GM10248 (cell line): ENCODE measurements around the gene RAG1.

ENCODE experiments used
- CTCF ChIA-PET: fragments of 300-600 bp; sonication (Branson Sonifier 250); formaldehyde crosslinking; extraction: SDS; loops from one replicate; lab custom pipeline; 2021; ENCODE audit warnings: antibody characterized with exemption; lab: Yijun Ruan, JAX
- POLR2A ChIA-PET: fragments of 350-650 bp; sonication (Branson Sonifier 250); formaldehyde crosslinking; extraction: SDS; loops from one replicate; lab custom pipeline; 2020; ENCODE audit warnings: antibody characterized with exemption; lab: Yijun Ruan, JAX
- DNase-seq: peaks from one replicate; pipeline ENCODE4 v3.0.0; 2012; ENCODE audit errors: extremely low spot score
- TF ChIP-seq, protein P1 (sequence below): IDR thresholded peaks from 2 replicates; pipeline ENCODE4 v1.5.1; 2012; ENCODE audit warnings: mild to moderate bottlenecking, low read depth; ENCODE audit errors: extremely low read depth, missing control alignments, control extremely low read depth

RAG1 gene

GRCh38 chr11:36594316-36594989 lies 26.6 kb downstream of the RAG1 start, which contains the start of gene IFTAP:
TSS of gene IFTAP (plus strand) at chr11:36594502. CDS start at chr11:36610104, 15,602 bp downstream.
- ChIA-PET CTCF (no interaction called here), POLR2A (no interaction called here)
- TF ChIP-seq, protein P1, sequence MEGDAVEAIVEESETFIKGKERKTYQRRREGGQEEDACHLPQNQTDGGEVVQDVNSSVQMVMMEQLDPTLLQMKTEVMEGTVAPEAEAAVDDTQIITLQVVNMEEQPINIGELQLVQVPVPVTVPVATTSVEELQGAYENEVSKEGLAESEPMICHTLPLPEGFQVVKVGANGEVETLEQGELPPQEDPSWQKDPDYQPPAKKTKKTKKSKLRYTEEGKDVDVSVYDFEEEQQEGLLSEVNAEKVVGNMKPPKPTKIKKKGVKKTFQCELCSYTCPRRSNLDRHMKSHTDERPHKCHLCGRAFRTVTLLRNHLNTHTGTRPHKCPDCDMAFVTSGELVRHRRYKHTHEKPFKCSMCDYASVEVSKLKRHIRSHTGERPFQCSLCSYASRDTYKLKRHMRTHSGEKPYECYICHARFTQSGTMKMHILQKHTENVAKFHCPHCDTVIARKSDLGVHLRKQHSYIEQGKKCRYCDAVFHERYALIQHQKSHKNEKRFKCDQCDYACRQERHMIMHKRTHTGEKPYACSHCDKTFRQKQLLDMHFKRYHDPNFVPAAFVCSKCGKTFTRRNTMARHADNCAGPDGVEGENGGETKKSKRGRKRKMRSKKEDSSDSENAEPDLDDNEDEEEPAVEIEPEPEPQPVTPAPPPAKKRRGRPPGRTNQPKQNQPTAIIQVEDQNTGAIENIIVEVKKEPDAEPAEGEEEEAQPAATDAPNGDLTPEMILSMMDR = no peak
- DNase-seq = peak; percentile 23

GRCh38 chr11:36596880-36597279 lies 29.1 kb downstream of the RAG1 start:
- POLR2A ChIA-PET = no interaction called here
- TF ChIP-seq, protein P1 = no peak
- CTCF ChIA-PET = no interaction called here
- DNase-seq = no peak

DNA sequence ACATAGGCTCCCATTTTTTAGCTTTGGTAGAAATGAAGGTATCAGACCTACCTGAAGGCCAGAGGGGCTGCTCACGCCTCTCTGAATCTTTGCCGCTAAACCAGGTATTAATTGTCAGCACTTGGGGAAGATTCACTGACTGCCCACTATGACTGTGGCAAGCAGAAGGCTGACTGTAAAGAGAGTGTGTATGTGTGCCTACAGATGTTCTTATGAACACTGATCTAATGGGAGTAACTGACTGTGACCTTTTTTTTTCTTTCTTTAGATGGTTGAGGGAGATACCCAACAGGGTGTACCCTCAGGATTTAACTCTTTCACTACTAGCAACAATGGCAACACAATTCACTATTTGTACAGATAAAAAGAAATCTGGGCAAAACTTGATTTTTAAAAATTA lies 30.2 kb downstream of the RAG1 start, which contains the start of gene RAG2:
Gene RAG2, minus strand, starts transcription at position 186 of the 400 bp plus-strand sequence. CDS start 4,068 bp downstream, outside the sequence.
- CTCF ChIA-PET = no interaction called here
- no peak for DNase-seq
- POLR2A ChIA-PET = no interaction called here

GRCh38 chr11:36600180-36600579 lies 32.4 kb downstream of the RAG1 start:
- POLR2A ChIA-PET = no interaction called here

More for the DNA sequence above, 30.2 kb downstream of the RAG1 start, which contains the start of gene RAG2:
- TF ChIP-seq, protein P1 = no peak

GRCh38 chr11:36601155-36601554 lies 33.3 kb downstream of the RAG1 start:
- ChIA-PET POLR2A (no interaction called here), CTCF (interaction anchor here (1.0 kb wide), 1 partner anchor 10 kb away, joined by 3 read pairs; no protein-coding TSS in a partner anchor)
- DNase-seq = no peak
- TF ChIP-seq, protein P1 = no peak

More at GRCh38 chr11:36600180-36600579, 32.4 kb downstream of the RAG1 start:
- CTCF ChIA-PET = no interaction called here
- TF ChIP-seq, protein P1 = no peak
- DNase-seq = no peak

DNA sequence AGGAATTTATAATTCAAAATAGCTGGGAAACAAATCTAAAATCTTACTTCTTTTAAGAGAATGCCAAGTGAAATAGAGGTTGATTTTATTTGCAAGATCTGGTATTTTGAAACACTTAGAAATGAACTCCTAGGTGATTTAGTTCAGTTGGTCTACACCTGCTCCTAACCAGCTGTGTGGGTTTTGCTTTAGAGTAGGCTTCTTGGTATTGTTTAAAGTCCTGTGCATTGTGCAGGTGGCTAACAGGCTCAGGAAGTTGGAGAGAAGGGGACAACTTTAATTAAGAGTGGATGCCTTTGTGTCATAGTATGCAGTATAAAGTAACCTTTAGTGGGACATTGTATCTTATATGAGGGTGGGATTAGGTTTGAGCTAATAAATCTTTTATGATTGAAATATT lies 34.3 kb downstream of the RAG1 start:
- ChIA-PET POLR2A (no interaction called here), CTCF (interaction anchor here (1.5 kb wide), 1 partner anchor 20 kb away, joined by 3 read pairs; no protein-coding TSS in a partner anchor)
- TF ChIP-seq, protein P1 = no peak
- no peak for DNase-seq
